DOHH2 (cell line): ENCODE results near the gene SAG.

Experiments used
- H3F3A ChIP-seq: fragments of 200-600 bp; sonication (generic), shearing (Covaris generic); 2 replicates; pipeline ENCODE4 v1.6.0; 2016; ENCODE audit warnings: antibody characterized with exemption, mild to moderate bottlenecking; ENCODE audit not compliant: control insufficient read depth, insufficient read depth
- H3K27ac ChIP-seq: fragments of 200-600 bp; sonication (generic); 2 replicates; pipeline ENCODE4 v1.5.1; 2014; ENCODE audit warnings: low read depth, mild to moderate bottlenecking, low read length, moderate library complexity
- H3K27me3 ChIP-seq: fragments of 200-600 bp; sonication (generic); 2 replicates; pipeline ENCODE4 v1.6.1; 2014; ENCODE audit warnings: mild to moderate bottlenecking, low read length, mixed read lengths; ENCODE audit not compliant: control insufficient read depth
- H3K36me3 ChIP-seq: fragments of 200-600 bp; sonication (generic); 2 replicates; pipeline ENCODE4 v1.6.1; 2014; ENCODE audit warnings: mild to moderate bottlenecking, low read length, moderate library complexity, mixed read lengths; ENCODE audit not compliant: control insufficient read depth
- H3K4me1 ChIP-seq: fragments of 200-600 bp; sonication (generic); 2 replicates; pipeline ENCODE4 v1.6.1; 2014; ENCODE audit warnings: mild to moderate bottlenecking, low read length, mixed read lengths; ENCODE audit not compliant: control insufficient read depth
- H3K4me2 ChIP-seq: fragments of 200-600 bp; sonication (generic); 2 replicates; pipeline ENCODE4 v1.6.0; 2014; ENCODE audit warnings: mild to moderate bottlenecking, low read length, moderate library complexity
- H3K4me3 ChIP-seq: fragments of 200-600 bp; sonication (generic); 2 replicates; pipeline ENCODE4 v1.5.1; 2014; ENCODE audit warnings: mild to moderate bottlenecking, low read length, mixed read lengths
- H3K79me2 ChIP-seq: fragments of 200-600 bp; sonication (generic); 2 replicates; pipeline ENCODE4 v1.6.1; 2014; ENCODE audit warnings: mild to moderate bottlenecking, low read length, mixed read lengths; ENCODE audit not compliant: control insufficient read depth
- H3K9me2 ChIP-seq: fragments of 200-600 bp; sonication (generic); replicated peaks from 2 replicates; pipeline ENCODE4 v1.6.1; 2014; ENCODE audit warnings: mild to moderate bottlenecking, low read length, mixed read lengths; ENCODE audit not compliant: control insufficient read depth
- H3K9me3 ChIP-seq: fragments of 200-600 bp; sonication (generic); 2 replicates; pipeline ENCODE4 v1.6.1; 2014; ENCODE audit warnings: antibody characterized with exemption, low read length, mixed read lengths; ENCODE audit not compliant: control insufficient read depth, insufficient read depth
- H4K20me1 ChIP-seq: fragments of 200-600 bp; sonication (generic); 2 replicates; pipeline ENCODE4 v1.6.0; 2014; ENCODE audit warnings: low read depth, mild to moderate bottlenecking, antibody characterized with exemption, low read length, moderate library complexity; ENCODE audit not compliant: control insufficient read depth, insufficient read depth
- CTCF ChIP-seq: fragments of 200-600 bp; sonication (generic); IDR thresholded peaks from one replicate; pipeline ENCODE4 v1.5.1; 2014; ENCODE audit warnings: antibody characterized with exemption, mild to moderate bottlenecking, low read depth, low read length; ENCODE audit not compliant: poor library complexity, severe bottlenecking
- EZH2phosphoT487 ChIP-seq: fragments of 200-600 bp; sonication (generic); IDR thresholded peaks from 2 replicates; pipeline ENCODE4 v1.6.1; 2017; ENCODE audit warnings: borderline replicate concordance, mild to moderate bottlenecking, antibody characterized with exemption, low read length, moderate library complexity, mixed read lengths

The SAG gene

GRCh38 chr2:233281992-233282603, 25.5 kb upstream of the SAG start:
- Histone ChIP-seq H4K20me1 (peaks cover 3% of the 10 kb centered on the region; the same call in 1 of the 2 replicates), H3K36me3 (peaks cover 86% of the 10 kb centered on the region)
- TF ChIP-seq EZH2phosphoT487 (no peak), CTCF (no peak)

GRCh38 chr2:233285921-233286320, 21.7 kb upstream of the SAG start:
- H3F3A ChIP-seq = no peaks in the 10 kb centered on the region
- H3K36me3 ChIP-seq = peaks cover 84% of the 10 kb centered on the region
- TF ChIP-seq EZH2phosphoT487 (no peak), CTCF (no peak)
- no peaks in the 10 kb centered on the region for H3K9me3 ChIP-seq
- H3K4me2 ChIP-seq = no peak overlapping the region
- H3K27ac ChIP-seq = no peak overlapping the region
- no peaks in the 10 kb centered on the region; the same call in 1 of the 2 replicates for H3K79me2 ChIP-seq
- no peak overlapping the region for H3K4me3 ChIP-seq
- H3K27me3 ChIP-seq = no peaks in the 10 kb centered on the region
- H4K20me1 ChIP-seq = no peaks in the 10 kb centered on the region
- H3K9me2 ChIP-seq = no peaks in the 10 kb centered on the region
- H3K4me1 ChIP-seq = no peaks in the 10 kb centered on the region

More at GRCh38 chr2:233281992-233282603, 25.5 kb upstream of the SAG start:
- Histone ChIP-seq H3K4me3 (no peak overlapping the region), H3K4me1 (peaks cover 14% of the 10 kb centered on the region), H3K27ac (no peak overlapping the region), H3K9me2 (no peaks in the 10 kb centered on the region), H3K79me2 (no peaks in the 10 kb centered on the region), H3K9me3 (no peaks in the 10 kb centered on the region), H3F3A (no peaks in the 10 kb centered on the region; the same call in 1 of the 2 replicates), H3K4me2 (no peak overlapping the region), H3K27me3 (no peaks in the 10 kb centered on the region)

GRCh38 chr2:233287871-233288270, 19.7 kb upstream of the SAG start:
- no peaks in the 10 kb centered on the region for H3F3A ChIP-seq
- no peak for TF ChIP-seq EZH2phosphoT487
- TF ChIP-seq CTCF = no peak
- H3K4me3 ChIP-seq = no peak overlapping the region
- H3K9me3 ChIP-seq = no peaks in the 10 kb centered on the region
- H3K9me2 ChIP-seq = no peaks in the 10 kb centered on the region
- H3K27ac ChIP-seq = no peak overlapping the region
- H3K79me2 ChIP-seq = no peaks in the 10 kb centered on the region; the same call in 1 of the 2 replicates
- no peaks in the 10 kb centered on the region for H3K4me1 ChIP-seq
- H4K20me1 ChIP-seq = no peaks in the 10 kb centered on the region
- H3K27me3 ChIP-seq = no peaks in the 10 kb centered on the region
- H3K4me2 ChIP-seq = no peak overlapping the region
- H3K36me3 ChIP-seq = peaks cover 84% of the 10 kb centered on the region
